HG03565 (cell line): Measurements from ENCODE around the gene NELL1.
"Not testable (repeated sequence)": the region's sequence is repeated elsewhere in the genome, so short reads cannot be mapped to it uniquely, and the experiment has no call there.

ENCODE experiments used
- ATAC-seq: cut with Tn5 transposase; IDR thresholded peaks from one replicate; pipeline ENCODE4 v1.9.1; 2021; ENCODE audit warnings: mild to moderate bottlenecking, moderate library complexity; ENCODE audit not compliant: unreplicated experiment

NELL1 gene

GRCh38 chr11:21177379-21177778 lies 508.0 kb downstream of the NELL1 start:
- ATAC-seq, result no peak

GRCh38 chr11:21179770-21180169 lies 510.4 kb downstream of the NELL1 start:
- ATAC-seq, result no peak

GRCh38 chr11:21180182-21180581 lies 510.8 kb downstream of the NELL1 start:
- no peak for ATAC-seq

- ATAC-seq, result no peak
Measured at GRCh38 chr11:21185959-21186358, 516.6 kb downstream of the NELL1 start.

GRCh38 chr11:21190181-21190580 lies 520.8 kb downstream of the NELL1 start:
- no peak for ATAC-seq

- ATAC-seq, result no peak
Measured at GRCh38 chr11:21195995-21196394, 526.6 kb downstream of the NELL1 start.

- no peak for ATAC-seq
Measured at GRCh38 chr11:21198498-21198897, 529.1 kb downstream of the NELL1 start.

GRCh38 chr11:21205205-21205604 lies 535.8 kb downstream of the NELL1 start:
- ATAC-seq, result no peak

- ATAC-seq, result no peak
Measured at GRCh38 chr11:21225860-21226259, 556.5 kb downstream of the NELL1 start.

- ATAC-seq, result no peak
Measured at GRCh38 chr11:21229224-21229623, 559.8 kb downstream of the NELL1 start.

- ATAC-seq, result no peak
Measured at GRCh38 chr11:21250196-21250595, 580.8 kb downstream of the NELL1 start.

GRCh38 chr11:21254055-21254454 lies 584.7 kb downstream of the NELL1 start:
- ATAC-seq, result no peak

- no peak for ATAC-seq
Measured at GRCh38 chr11:21254790-21255189, 585.4 kb downstream of the NELL1 start.

- ATAC-seq, result no peak
Measured at GRCh38 chr11:21257461-21257860, 588.1 kb downstream of the NELL1 start.

- no peak for ATAC-seq
Measured at GRCh38 chr11:21258414-21258813, 589.0 kb downstream of the NELL1 start.

GRCh38 chr11:21260101-21260500 lies 590.7 kb downstream of the NELL1 start:
- no peak for ATAC-seq

GRCh38 chr11:21262992-21263391 lies 593.6 kb downstream of the NELL1 start:
- ATAC-seq, result no peak

GRCh38 chr11:21264125-21264524 lies 594.7 kb downstream of the NELL1 start:
- no peak for ATAC-seq

- no peak for ATAC-seq
Measured at GRCh38 chr11:21268036-21268435, 598.6 kb downstream of the NELL1 start.

- ATAC-seq, result not testable (repeated sequence)
Measured at GRCh38 chr11:21272139-21272538, 602.8 kb downstream of the NELL1 start.

- ATAC-seq, result no peak
Measured at GRCh38 chr11:21278840-21279239, 609.5 kb downstream of the NELL1 start.

GRCh38 chr11:21285104-21285503 lies 615.7 kb downstream of the NELL1 start:
- ATAC-seq, result no peak

GRCh38 chr11:21289686-21290085 lies 620.3 kb downstream of the NELL1 start:
- no peak for ATAC-seq

GRCh38 chr11:21295508-21295907 lies 626.1 kb downstream of the NELL1 start:
- no peak for ATAC-seq
